Ishikawa (cell line): ENCODE data around the gene PITPNC1.

Source experiments
- CEBPB ChIP-seq: IDR thresholded peaks from 2 replicates; pipeline ENCODE4 v1.6.1; 2012
- CREB1 ChIP-seq: IDR thresholded peaks from 2 replicates; pipeline ENCODE4 v1.6.1; 2012; ENCODE audit warnings: low read depth
- EGR1 ChIP-seq: IDR thresholded peaks from 2 replicates; pipeline ENCODE4 v1.6.1; 2012
- EP300 ChIP-seq: IDR thresholded peaks from 2 replicates; pipeline ENCODE4 v1.6.1; 2012; ENCODE audit warnings: borderline replicate concordance
- FOXM1 ChIP-seq: IDR thresholded peaks from 2 replicates; pipeline ENCODE4 v1.6.1; 2012; ENCODE audit warnings: low read depth, borderline replicate concordance
- NFIC ChIP-seq: IDR thresholded peaks from 2 replicates; pipeline ENCODE4 v1.6.1; 2012
- RAD21 ChIP-seq: IDR thresholded peaks from 2 replicates; pipeline ENCODE4 v1.6.1; 2012; ENCODE audit warnings: low read depth
- TAF1 ChIP-seq: IDR thresholded peaks from 2 replicates; pipeline ENCODE4 v1.6.1; 2012; ENCODE audit warnings: low read depth, mild to moderate bottlenecking
- TCF12 ChIP-seq: IDR thresholded peaks from 2 replicates; pipeline ENCODE4 v1.6.1; 2012; ENCODE audit warnings: low read depth
- TEAD4 ChIP-seq: IDR thresholded peaks from 2 replicates; pipeline ENCODE4 v1.6.1; 2012
- YY1 ChIP-seq: IDR thresholded peaks from 2 replicates; pipeline ENCODE4 v1.6.1; 2012; ENCODE audit warnings: low read depth
- ZBTB7A ChIP-seq: IDR thresholded peaks from 2 replicates; pipeline ENCODE4 v1.6.1; 2012; ENCODE audit warnings: low read depth
- TF ChIP-seq, protein P1 (sequence below): IDR thresholded peaks from 2 replicates; pipeline ENCODE4 v1.6.1; 2012
- TF ChIP-seq, protein P2 (sequence below): IDR thresholded peaks from 2 replicates; pipeline ENCODE4 v1.6.1; 2012; ENCODE audit warnings: low read depth, mild to moderate bottlenecking
- TF ChIP-seq, protein P3 (sequence below): IDR thresholded peaks from 2 replicates; pipeline ENCODE4 v1.6.1; 2012

The PITPNC1 gene

DNA sequence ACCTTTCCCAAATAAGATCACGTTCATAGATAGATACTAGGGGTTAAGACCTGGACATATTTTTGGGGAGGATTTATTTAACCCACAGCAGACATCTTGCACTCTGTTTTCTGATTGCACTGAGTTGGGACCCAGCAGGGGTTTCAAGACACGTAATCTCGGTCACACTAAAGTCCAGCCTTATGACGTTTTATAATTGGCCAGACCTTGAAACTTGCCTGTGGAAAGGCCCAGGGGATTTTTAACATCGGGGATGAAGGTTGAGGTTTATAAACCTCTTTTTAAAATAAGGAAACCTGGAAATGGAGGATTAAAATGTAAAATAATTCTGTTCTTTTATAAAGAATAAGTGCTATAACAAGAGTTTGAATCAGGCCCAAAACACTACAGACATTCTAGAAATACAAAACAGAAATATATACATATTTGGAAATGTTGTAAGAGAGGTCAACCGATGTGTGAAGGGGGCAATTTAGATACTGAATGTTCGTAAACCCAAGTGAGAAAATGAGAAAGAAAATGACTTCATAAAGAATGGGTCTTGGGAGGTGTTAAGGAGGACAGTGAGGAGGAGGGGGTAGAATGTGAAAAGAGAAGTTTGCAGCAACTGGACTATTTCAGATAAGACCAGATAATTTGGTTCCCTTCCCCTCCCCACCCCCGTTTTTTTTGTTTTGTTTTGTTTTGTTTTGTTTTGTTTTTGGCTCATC lies 279.6 kb downstream of the PITPNC1 start:
- TF ChIP-seq TEAD4: no peak
- no peak for TF ChIP-seq TAF1
- TF ChIP-seq, protein P1, sequence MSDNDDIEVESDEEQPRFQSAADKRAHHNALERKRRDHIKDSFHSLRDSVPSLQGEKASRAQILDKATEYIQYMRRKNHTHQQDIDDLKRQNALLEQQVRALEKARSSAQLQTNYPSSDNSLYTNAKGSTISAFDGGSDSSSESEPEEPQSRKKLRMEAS: no peak
- no peak for TF ChIP-seq NFIC
- no peak for TF ChIP-seq EGR1
- no peak for TF ChIP-seq YY1

DNA sequence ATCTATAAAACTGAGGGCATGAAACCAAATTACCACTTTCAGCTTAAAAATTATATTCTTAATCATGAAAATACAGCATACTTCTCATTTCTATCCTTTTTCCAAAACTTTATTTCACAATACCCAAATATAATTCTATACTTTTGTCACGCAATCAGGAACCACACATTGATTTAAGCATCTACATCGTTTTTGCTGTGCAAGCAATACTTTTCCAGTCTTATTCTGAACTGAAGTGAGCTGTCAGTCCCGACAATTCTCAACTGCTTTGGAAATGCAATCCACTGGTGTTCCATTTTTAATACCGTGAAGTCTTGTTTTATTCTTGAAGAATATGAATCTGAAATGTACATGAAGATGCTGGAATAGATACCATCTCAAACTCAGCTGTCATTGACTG lies 280.5 kb downstream of the PITPNC1 start:
- TF ChIP-seq, protein P2, sequence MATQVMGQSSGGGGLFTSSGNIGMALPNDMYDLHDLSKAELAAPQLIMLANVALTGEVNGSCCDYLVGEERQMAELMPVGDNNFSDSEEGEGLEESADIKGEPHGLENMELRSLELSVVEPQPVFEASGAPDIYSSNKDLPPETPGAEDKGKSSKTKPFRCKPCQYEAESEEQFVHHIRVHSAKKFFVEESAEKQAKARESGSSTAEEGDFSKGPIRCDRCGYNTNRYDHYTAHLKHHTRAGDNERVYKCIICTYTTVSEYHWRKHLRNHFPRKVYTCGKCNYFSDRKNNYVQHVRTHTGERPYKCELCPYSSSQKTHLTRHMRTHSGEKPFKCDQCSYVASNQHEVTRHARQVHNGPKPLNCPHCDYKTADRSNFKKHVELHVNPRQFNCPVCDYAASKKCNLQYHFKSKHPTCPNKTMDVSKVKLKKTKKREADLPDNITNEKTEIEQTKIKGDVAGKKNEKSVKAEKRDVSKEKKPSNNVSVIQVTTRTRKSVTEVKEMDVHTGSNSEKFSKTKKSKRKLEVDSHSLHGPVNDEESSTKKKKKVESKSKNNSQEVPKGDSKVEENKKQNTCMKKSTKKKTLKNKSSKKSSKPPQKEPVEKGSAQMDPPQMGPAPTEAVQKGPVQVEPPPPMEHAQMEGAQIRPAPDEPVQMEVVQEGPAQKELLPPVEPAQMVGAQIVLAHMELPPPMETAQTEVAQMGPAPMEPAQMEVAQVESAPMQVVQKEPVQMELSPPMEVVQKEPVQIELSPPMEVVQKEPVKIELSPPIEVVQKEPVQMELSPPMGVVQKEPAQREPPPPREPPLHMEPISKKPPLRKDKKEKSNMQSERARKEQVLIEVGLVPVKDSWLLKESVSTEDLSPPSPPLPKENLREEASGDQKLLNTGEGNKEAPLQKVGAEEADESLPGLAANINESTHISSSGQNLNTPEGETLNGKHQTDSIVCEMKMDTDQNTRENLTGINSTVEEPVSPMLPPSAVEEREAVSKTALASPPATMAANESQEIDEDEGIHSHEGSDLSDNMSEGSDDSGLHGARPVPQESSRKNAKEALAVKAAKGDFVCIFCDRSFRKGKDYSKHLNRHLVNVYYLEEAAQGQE: no peak
- TF ChIP-seq, protein P1: no peak
- TF ChIP-seq, protein P3, sequence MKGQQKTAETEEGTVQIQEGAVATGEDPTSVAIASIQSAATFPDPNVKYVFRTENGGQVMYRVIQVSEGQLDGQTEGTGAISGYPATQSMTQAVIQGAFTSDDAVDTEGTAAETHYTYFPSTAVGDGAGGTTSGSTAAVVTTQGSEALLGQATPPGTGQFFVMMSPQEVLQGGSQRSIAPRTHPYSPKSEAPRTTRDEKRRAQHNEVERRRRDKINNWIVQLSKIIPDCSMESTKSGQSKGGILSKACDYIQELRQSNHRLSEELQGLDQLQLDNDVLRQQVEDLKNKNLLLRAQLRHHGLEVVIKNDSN: no peak
- TF ChIP-seq CREB1 (no peak), CEBPB (no peak), RAD21 (no peak), TEAD4 (no peak), ZBTB7A (no peak), EP300 (no peak), EGR1 (no peak), YY1 (no peak), NFIC (no peak), TCF12 (no peak)

DNA sequence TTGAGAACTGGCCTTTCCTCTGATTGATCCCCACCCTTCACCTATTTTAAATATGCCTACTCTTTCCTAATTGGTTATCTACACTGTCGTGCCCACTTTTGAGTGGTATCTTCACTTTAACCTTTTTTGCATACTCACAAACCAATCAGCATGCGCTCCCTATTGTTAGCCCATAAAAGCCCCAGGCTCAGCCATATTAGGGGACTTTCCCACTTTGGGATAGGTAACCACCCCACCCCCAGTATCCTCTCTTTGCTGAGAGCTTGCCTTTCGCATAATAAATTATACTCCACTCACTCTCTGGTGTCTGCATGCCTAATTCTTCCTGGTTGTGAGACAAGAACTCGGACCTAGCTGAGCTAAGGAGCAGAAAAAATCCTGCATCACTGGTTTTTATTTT lies 281.2 kb downstream of the PITPNC1 start:
- TF ChIP-seq ZBTB7A (no peak), TAF1 (no peak), EGR1 (no peak), TEAD4 (no peak), CREB1 (no peak), TCF12 (no peak), NFIC (no peak), EP300 (no peak), CEBPB (no peak), RAD21 (no peak), FOXM1 (no peak)
- TF ChIP-seq, protein P2: no peak
- TF ChIP-seq, protein P1: no peak

DNA sequence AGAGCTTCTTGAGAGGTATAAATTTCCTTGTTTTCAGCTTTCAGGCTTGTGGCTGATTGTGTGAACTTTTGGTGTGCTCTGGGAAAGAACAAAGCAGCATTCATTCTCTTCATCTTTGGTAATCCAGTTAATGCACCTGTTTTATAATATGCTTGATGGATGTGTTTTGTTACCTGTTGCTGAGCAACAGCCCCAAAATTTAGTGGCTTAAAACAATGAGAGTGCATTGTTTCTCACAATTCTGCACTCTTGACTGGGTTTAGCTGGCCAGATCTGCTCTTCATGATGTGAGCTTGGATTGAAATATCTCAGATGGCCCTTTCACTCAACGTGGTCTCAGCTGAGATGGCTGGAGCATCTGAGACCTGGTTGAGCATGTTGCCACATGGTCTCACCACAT lies 281.9 kb downstream of the PITPNC1 start:
- TF ChIP-seq, protein P2: no peak
- no peak for TF ChIP-seq EP300
- TF ChIP-seq TAF1: no peak
- TF ChIP-seq CREB1: no peak
- TF ChIP-seq TCF12: no peak
- TF ChIP-seq ZBTB7A: no peak
- TF ChIP-seq YY1: no peak
- TF ChIP-seq, protein P3: no peak
- no peak for TF ChIP-seq RAD21
- TF ChIP-seq, protein P1: no peak
- no peak for TF ChIP-seq CEBPB
- no peak for TF ChIP-seq EGR1
- no peak for TF ChIP-seq NFIC
- no peak for TF ChIP-seq FOXM1
